Smooth muscle cell (in vitro differentiated cells): ENCODE data around the gene ANKRD63. TPM values are rescaled to one million over a fixed set of nuclear protein-coding genes. Genes with fewer than 3 reads are reported as not detected.

Source experiments
- DNase-seq: peaks from one replicate; lab custom pipeline; 2025; ENCODE audit not compliant: unreplicated experiment; lab: John Stamatoyannopoulos, UW
- H2AFZ ChIP-seq: fragments of 200-600 bp; sonication (generic); 2 replicates; pipeline ENCODE4 v1.6.0; 2016; ENCODE audit warnings: antibody characterized with exemption, low read depth, mild to moderate bottlenecking
- H3F3A ChIP-seq: fragments of 200-600 bp; sonication (generic); 2 replicates; pipeline ENCODE4 v1.6.0; 2017; ENCODE audit warnings: antibody characterized with exemption, low read depth
- H3K27ac ChIP-seq: fragments of 200-600 bp; sonication (generic); 2 replicates; pipeline ENCODE4 v1.5.1; 2016; ENCODE audit warnings: low read depth, mild to moderate bottlenecking
- H3K27me3 ChIP-seq: fragments of 200-600 bp; sonication (generic); 2 replicates; pipeline ENCODE4 v1.6.1; 2016; ENCODE audit warnings: low read depth, mild to moderate bottlenecking
- H3K36me3 ChIP-seq: fragments of 200-600 bp; sonication (generic); 2 replicates; pipeline ENCODE4 v1.5.1; 2016; ENCODE audit warnings: low read depth
- H3K4me1 ChIP-seq: fragments of 200-600 bp; sonication (generic); 2 replicates; pipeline ENCODE4 v1.5.1; 2016; ENCODE audit warnings: low read depth
- H3K4me2 ChIP-seq: fragments of 200-600 bp; sonication (generic); 2 replicates; pipeline ENCODE4 v1.6.0; 2016; ENCODE audit warnings: mild to moderate bottlenecking
- H3K4me3 ChIP-seq: fragments of 200-600 bp; sonication (generic); 2 replicates; pipeline ENCODE4 v1.5.1; 2016; ENCODE audit warnings: mild to moderate bottlenecking
- H3K79me2 ChIP-seq: fragments of 200-600 bp; sonication (generic); 2 replicates; pipeline ENCODE4 v1.6.0; 2016; ENCODE audit warnings: low read depth, mild to moderate bottlenecking
- H3K9ac ChIP-seq: fragments of 200-600 bp; sonication (generic); 2 replicates; pipeline ENCODE4 v1.6.0; 2016; ENCODE audit warnings: low read depth
- H3K9me3 ChIP-seq: fragments of 200-600 bp; sonication (generic); replicated peaks from 2 replicates; pipeline ENCODE4 v1.5.1; 2016; ENCODE audit warnings: low read depth
- H4K20me1 ChIP-seq: fragments of 200-600 bp; sonication (generic); 2 replicates; pipeline ENCODE4 v1.6.0; 2016; ENCODE audit warnings: low read depth
- WGBS: methylation state at CpG from one replicate; pipeline ENCODE4 v1.1.7; 2016; ENCODE audit warnings: low lambda C conversion rate; 5-methylcytosine and 5-hydroxymethylcytosine counted together
- polyA plus RNA-seq: library from polyadenylated mRNA; unstranded; fragments of >200 nt; fragmentation: Nextera tagmentation; extraction: Ambion mirVana; gene quantifications from 2 replicates; pipeline ENCODE4 v1.2.1, GENCODE V29; 2016
- total RNA-seq: library from RNA; depleted of rRNA; stranded (reverse); fragments of >200 nt; gene quantifications from 2 replicates; pipeline ENCODE4 v1.2.3, GENCODE V29; 2014
- TF ChIP-seq, protein P1 (sequence below): fragments of 200-600 bp; sonication (generic); IDR thresholded peaks from 2 replicates; pipeline ENCODE4 v1.5.1; 2017; ENCODE audit warnings: borderline replicate concordance, mild to moderate bottlenecking, antibody characterized with exemption; ENCODE audit not compliant: insufficient read depth, poor library complexity, severe bottlenecking

ANKRD63 gene
- total and polyA plus RNA-seq, 2 experiments from 2014 or later: not detected

- peaks cover 24% of the 10 kb centered on the region for H3K4me1 ChIP-seq
- H3K79me2 ChIP-seq: no peaks in the 10 kb centered on the region
- no peaks in the 10 kb centered on the region for H3K36me3 ChIP-seq
- WGBS: 97% methylated on average over 5 of the region's 5 CpGs
- H3F3A ChIP-seq: peaks cover 7% of the 10 kb centered on the region
- no peak overlapping the region for H3K27ac ChIP-seq
- H4K20me1 ChIP-seq: no peaks in the 10 kb centered on the region
- DNase-seq: no peak
- TF ChIP-seq, protein P1, sequence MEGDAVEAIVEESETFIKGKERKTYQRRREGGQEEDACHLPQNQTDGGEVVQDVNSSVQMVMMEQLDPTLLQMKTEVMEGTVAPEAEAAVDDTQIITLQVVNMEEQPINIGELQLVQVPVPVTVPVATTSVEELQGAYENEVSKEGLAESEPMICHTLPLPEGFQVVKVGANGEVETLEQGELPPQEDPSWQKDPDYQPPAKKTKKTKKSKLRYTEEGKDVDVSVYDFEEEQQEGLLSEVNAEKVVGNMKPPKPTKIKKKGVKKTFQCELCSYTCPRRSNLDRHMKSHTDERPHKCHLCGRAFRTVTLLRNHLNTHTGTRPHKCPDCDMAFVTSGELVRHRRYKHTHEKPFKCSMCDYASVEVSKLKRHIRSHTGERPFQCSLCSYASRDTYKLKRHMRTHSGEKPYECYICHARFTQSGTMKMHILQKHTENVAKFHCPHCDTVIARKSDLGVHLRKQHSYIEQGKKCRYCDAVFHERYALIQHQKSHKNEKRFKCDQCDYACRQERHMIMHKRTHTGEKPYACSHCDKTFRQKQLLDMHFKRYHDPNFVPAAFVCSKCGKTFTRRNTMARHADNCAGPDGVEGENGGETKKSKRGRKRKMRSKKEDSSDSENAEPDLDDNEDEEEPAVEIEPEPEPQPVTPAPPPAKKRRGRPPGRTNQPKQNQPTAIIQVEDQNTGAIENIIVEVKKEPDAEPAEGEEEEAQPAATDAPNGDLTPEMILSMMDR: no peak
- H3K4me2 ChIP-seq: no peak overlapping the region
- no peaks in the 10 kb centered on the region for H3K9me3 ChIP-seq
- peaks cover 44% of the 10 kb centered on the region for H3K27me3 ChIP-seq
- no peak overlapping the region for H3K9ac ChIP-seq
- H3K4me3 ChIP-seq: no peak overlapping the region
- no peak overlapping the region for H2AFZ ChIP-seq
Observed at GRCh38 chr15:40306371-40306770, 23.5 kb upstream of the ANKRD63 start.

DNA sequence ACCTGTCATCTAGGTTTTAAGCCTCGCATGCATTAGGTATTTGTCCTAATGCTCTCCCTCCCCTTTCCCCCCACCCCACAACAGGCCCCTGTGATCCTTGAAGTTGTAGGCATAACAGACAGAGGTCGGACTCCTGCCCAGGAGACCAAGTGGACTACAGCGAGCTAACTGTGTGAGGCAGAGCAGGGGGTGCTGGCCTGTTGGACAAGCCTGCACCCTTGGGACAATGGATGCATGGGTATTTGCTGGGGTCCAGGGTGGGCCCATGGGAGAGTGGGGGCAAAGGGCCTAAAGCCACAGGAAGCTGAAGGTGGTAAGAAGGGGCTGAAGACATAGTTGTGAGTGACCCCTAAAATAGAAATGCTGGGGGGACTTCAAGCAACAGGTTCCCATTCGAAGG, 22.4 kb upstream of the ANKRD63 start:
- WGBS: 88% methylated on average over 4 of the region's 4 CpGs
- DNase-seq: no peak
- H3K9me3 ChIP-seq: no peaks in the 10 kb centered on the region
- H3K36me3 ChIP-seq: no peaks in the 10 kb centered on the region
- H3K27ac ChIP-seq: no peak overlapping the region
- no peaks in the 10 kb centered on the region for H3K79me2 ChIP-seq
- no peak overlapping the region for H3K9ac ChIP-seq
- H3K4me1 ChIP-seq: peaks cover 26% of the 10 kb centered on the region
- no peak overlapping the region for H3K4me3 ChIP-seq
- TF ChIP-seq, protein P1: no peak
- H4K20me1 ChIP-seq: no peaks in the 10 kb centered on the region
- no peak overlapping the region for H3K4me2 ChIP-seq
- peaks cover 7% of the 10 kb centered on the region for H3F3A ChIP-seq
- H2AFZ ChIP-seq: no peak overlapping the region
- H3K27me3 ChIP-seq: peaks cover 33% of the 10 kb centered on the region

DNA sequence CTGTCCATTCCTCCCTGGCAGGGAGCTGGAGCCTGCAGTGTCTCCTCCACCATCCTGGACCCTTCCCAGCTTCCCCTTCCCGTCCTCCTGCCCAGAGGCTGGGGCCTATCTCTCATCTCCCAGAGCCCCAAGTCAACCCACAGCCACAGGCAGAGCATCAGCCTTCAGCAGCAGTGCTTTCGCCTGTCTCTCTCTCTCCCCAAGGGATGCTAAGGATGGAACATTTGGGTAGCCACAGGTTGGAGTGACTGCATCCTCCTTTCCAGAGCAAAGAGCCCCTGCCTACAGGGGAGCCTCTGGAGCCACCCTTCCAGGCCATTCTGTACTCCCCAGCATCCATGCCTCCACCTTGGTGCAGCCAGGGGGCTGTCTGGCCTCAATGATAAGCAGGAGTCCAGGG, 20.7 kb upstream of the ANKRD63 start:
- Histone ChIP-seq H3K9me3 (no peaks in the 10 kb centered on the region), H3K4me1 (peaks cover 21% of the 10 kb centered on the region), H4K20me1 (no peaks in the 10 kb centered on the region), H3K4me3 (no peak overlapping the region), H2AFZ (no peak overlapping the region), H3F3A (no peaks in the 10 kb centered on the region), H3K4me2 (no peak overlapping the region), H3K79me2 (no peaks in the 10 kb centered on the region), H3K27ac (no peak overlapping the region), H3K36me3 (no peaks in the 10 kb centered on the region), H3K27me3 (peaks cover 26% of the 10 kb centered on the region), H3K9ac (no peak overlapping the region)
- TF ChIP-seq, protein P1: no peak
- WGBS: 100% methylated on average over 2 of the region's 2 CpGs
- DNase-seq: no peak

GRCh38 chr15:40302981-40303380, 20.1 kb upstream of the ANKRD63 start:
- Histone ChIP-seq H3K4me3 (no peak overlapping the region), H3K36me3 (no peaks in the 10 kb centered on the region), H2AFZ (no peak overlapping the region), H3K79me2 (no peaks in the 10 kb centered on the region), H3K9me3 (no peaks in the 10 kb centered on the region), H4K20me1 (no peaks in the 10 kb centered on the region), H3K27me3 (peaks cover 26% of the 10 kb centered on the region), H3K4me1 (peaks cover 21% of the 10 kb centered on the region), H3K27ac (no peak overlapping the region), H3K9ac (no peak overlapping the region), H3K4me2 (no peak overlapping the region), H3F3A (no peaks in the 10 kb centered on the region)
- 89% methylated on average over 10 of the region's 11 CpGs for WGBS
- DNase-seq: no peak
- TF ChIP-seq, protein P1: no peak
